GM12801 (cell line): ENCODE measurements around the gene RAB27A.

Experiments used
- TF ChIP-seq, protein P1 (sequence below): IDR thresholded peaks from one replicate; pipeline ENCODE4 v1.5.1; 2011; ENCODE audit warnings: control low read depth; ENCODE audit not compliant: insufficient read length; ENCODE audit errors: extremely low read depth

RAB27A gene

GRCh38 chr15:55197719-55198118 lies 91.9 kb downstream of the RAB27A start:
- TF ChIP-seq, protein P1, sequence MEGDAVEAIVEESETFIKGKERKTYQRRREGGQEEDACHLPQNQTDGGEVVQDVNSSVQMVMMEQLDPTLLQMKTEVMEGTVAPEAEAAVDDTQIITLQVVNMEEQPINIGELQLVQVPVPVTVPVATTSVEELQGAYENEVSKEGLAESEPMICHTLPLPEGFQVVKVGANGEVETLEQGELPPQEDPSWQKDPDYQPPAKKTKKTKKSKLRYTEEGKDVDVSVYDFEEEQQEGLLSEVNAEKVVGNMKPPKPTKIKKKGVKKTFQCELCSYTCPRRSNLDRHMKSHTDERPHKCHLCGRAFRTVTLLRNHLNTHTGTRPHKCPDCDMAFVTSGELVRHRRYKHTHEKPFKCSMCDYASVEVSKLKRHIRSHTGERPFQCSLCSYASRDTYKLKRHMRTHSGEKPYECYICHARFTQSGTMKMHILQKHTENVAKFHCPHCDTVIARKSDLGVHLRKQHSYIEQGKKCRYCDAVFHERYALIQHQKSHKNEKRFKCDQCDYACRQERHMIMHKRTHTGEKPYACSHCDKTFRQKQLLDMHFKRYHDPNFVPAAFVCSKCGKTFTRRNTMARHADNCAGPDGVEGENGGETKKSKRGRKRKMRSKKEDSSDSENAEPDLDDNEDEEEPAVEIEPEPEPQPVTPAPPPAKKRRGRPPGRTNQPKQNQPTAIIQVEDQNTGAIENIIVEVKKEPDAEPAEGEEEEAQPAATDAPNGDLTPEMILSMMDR: no peak

- TF ChIP-seq, protein P1: no peak
These were observed 92.3 kb downstream of the RAB27A start for GRCh38 chr15:55197362-55197705.

DNA sequence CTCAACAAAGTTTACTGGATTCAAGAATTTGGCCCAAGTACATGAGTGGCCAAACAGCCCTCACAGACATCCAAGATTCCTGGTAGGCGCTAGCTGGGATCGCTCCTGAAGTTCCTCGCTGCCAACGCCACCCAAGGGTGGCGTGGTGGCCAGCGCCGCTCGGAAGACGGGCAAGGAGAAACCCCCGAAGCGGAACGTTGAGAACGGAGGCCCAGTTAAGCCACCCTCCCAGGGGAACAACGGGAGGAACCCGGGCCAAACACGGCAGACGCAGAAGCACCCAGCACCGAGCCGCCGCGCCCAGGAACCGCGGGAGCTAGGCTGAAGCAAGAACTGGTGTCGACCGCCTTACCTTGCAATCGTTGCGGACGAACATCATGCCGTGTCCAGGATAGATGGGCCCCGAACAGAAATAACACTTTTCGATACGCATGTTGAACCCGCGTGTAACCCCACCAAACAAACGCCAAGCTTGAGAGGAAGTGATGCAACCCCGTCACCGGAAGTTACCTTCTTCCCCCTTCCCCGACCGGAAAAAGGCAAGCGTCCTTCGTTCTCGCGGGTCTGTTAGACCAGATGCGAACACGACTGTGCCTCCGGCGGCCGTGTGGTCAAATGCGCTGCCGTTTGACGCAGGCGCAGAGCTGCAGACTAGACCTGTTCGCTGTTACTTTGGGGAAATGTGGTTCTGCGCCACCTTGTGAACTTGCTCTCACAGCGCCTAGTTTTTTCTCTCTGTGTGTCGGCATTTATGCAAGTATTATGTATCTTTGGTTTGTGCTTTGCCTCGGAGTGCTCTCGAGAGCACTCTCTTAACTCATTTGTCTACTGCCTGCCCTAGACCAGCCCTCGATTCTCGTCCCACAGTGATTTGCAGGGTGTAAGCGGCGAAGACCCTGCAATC lies 92.9 kb downstream of the RAB27A start, which contains the start of gene RSL24D1:
Gene RSL24D1, minus strand, starts transcription at position 484 of the 904 bp plus-strand sequence. Its CDS starts 51 bp downstream, at position 433.
- TF ChIP-seq, protein P1: no peak

DNA sequence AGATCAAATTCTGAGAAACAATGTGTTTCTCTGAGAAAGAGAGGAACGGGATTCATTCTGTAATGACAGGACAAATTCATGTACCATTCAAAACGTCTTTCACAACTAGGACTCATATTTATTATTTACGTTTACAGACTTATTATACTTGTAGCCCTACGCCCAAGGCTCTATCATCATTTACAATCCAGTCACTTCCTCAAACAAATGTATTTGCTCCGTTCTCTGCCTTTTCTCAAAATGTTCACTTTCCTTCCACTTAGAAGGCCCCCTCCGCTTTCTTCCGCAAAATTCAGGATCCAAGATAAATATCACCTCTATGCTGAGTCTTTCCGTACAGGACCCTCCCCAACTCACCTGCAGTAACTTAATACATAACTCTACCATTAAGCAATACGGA lies 93.6 kb downstream of the RAB27A start:
- TF ChIP-seq, protein P1: no peak

GRCh38 chr15:55194256-55194655 lies 95.4 kb downstream of the RAB27A start:
- TF ChIP-seq, protein P1: no peak

DNA sequence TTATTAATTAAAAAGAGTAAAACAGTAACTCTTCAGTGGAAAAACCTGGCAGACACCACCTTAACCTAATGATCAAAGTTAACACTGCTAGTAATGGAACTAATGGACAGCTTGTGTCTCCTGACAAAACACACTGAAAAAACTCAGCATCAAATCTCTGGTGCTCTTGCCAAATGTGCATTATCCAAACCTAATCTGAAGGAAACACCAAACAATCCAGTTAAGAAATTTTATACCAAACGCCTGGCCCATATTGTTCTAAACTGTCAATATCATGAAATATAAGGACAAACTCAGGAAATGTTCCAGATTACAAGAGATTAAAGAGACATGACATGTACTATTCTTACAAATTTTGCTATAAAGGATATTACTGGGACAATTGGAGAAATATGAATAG lies 103.3 kb downstream of the RAB27A start:
- TF ChIP-seq, protein P1: no peak

- TF ChIP-seq, protein P1: no peak
These were observed 105.9 kb downstream of the RAB27A start for GRCh38 chr15:55183679-55184078.
